Panc1 (cell line): ENCODE results near the gene NPLOC4. TPM values are rescaled to one million over a fixed set of nuclear protein-coding genes. Genes with fewer than 3 reads are reported as not detected.

Experiments
- ATAC-seq: fragments of 200-7000 bp; cut with Tn5 transposase; 2 replicates; pipeline ENCODE4 v1.9.1; 2020; ENCODE audit warnings: mild to moderate bottlenecking, moderate library complexity
- BruUV-seq: library from RNA; stranded (reverse); fragments of 400-500 nt; replicated peaks from 2 replicates; lab custom pipeline; 2021; lab: Mats Ljungman, UMichigan
- CTCF ChIA-PET: fragments of 300-600 bp; sonication (Branson Sonifier 250); formaldehyde crosslinking; loops from one replicate; lab custom pipeline; 2022; ENCODE audit warnings: antibody characterized with exemption; lab: Charles Lee
- POLR2A ChIA-PET: fragments of 300-600 bp; sonication (Branson Sonifier 250); formaldehyde crosslinking; loops from one replicate; lab custom pipeline; 2022; ENCODE audit warnings: antibody characterized with exemption; lab: Charles Lee
- DNase-seq: peaks from one replicate; pipeline ENCODE4 v3.0.0-alpha.2; 2010; ENCODE audit warnings: low read depth, low spot score
- H3K27ac ChIP-seq: 2 replicates; pipeline ENCODE4 v1.5.1; 2011; ENCODE audit warnings: mild to moderate bottlenecking, low read length, inconsistent platforms
- H3K27me3 ChIP-seq: fragments of 200-500 bp; sonication (Bioruptor generic); 2 replicates; pipeline ENCODE4 v1.6.0; 2014; ENCODE audit warnings: low read length, inconsistent platforms; ENCODE audit not compliant: control insufficient read depth, insufficient read depth
- H3K36me3 ChIP-seq: fragments of 200-500 bp; sonication (Bioruptor generic); 2 replicates; pipeline ENCODE4 v1.5.1; 2014; ENCODE audit warnings: inconsistent platforms, mild to moderate bottlenecking, low read length, moderate library complexity; ENCODE audit not compliant: control insufficient read depth, insufficient read depth
- H3K4me1 ChIP-seq: 2 replicates; pipeline ENCODE4 v1.5.1; 2011; ENCODE audit warnings: inconsistent platforms, mild to moderate bottlenecking, low read length, moderate library complexity; ENCODE audit not compliant: control insufficient read depth, insufficient read depth
- H3K4me3 ChIP-seq, 2 experiments: 2 replicates each; pipeline ENCODE4 v1.5.1; 2011 to 2012; ENCODE audit warnings: low read depth in 2 of 2, low read length in 2 of 2, mild to moderate bottlenecking in 2 of 2, inconsistent platforms in 1 of 2, moderate library complexity in 1 of 2
- H3K9me3 ChIP-seq: fragments of 200-500 bp; sonication (Bioruptor generic); 2 replicates; pipeline ENCODE4 v1.5.1; 2014; ENCODE audit warnings: low read depth, mild to moderate bottlenecking, inconsistent platforms, low read length, moderate library complexity; ENCODE audit not compliant: control insufficient read depth, insufficient read depth
- CTCF ChIP-seq: fragments of 450-650 bp; IDR thresholded peaks from 2 replicates; pipeline ENCODE4 v1.5.1; 2017; ENCODE audit warnings: mild to moderate bottlenecking
- POLR2AphosphoS5 ChIP-seq: IDR thresholded peaks from 2 replicates; pipeline ENCODE4 v1.6.1; 2012; ENCODE audit warnings: mild to moderate bottlenecking, low read depth, low read length, moderate library complexity
- REST ChIP-seq, 2 experiments: IDR thresholded peaks; 2 replicates each; pipeline ENCODE4 v1.6.1; 2011 to 2012; ENCODE audit warnings: low read depth in 2 of 2, control low read depth in 1 of 2, low read length in 1 of 2, mild to moderate bottlenecking in 1 of 2, moderate library complexity in 1 of 2; ENCODE audit not compliant: insufficient read depth in 1 of 2
- SIN3A ChIP-seq: IDR thresholded peaks from 2 replicates; pipeline ENCODE4 v1.6.1; 2012; ENCODE audit warnings: low read depth, mild to moderate bottlenecking, low read length, moderate library complexity, borderline replicate concordance; ENCODE audit not compliant: insufficient read depth
- TCF7L2 ChIP-seq: IDR thresholded peaks from 2 replicates; pipeline ENCODE4 v1.6.1; 2011; ENCODE audit warnings: mild to moderate bottlenecking, low read depth, low read length, inconsistent platforms
- in situ Hi-C: cut with HindIII; loops from 2 replicates; pipeline ENCODE4 v1.10.0; 2016; ENCODE audit warnings: low sequenced_read_pairs, low pct_unique_long_range_greater_than_20kb
- intact Hi-C: fragments of 100-400 bp; cut with micrococcal nuclease; formaldehyde crosslinking; loops from one replicate; pipeline ENCODE4 v1.10.0; 2022; ENCODE audit not compliant: unreplicated experiment
- total RNA-seq: library from RNA; stranded (reverse); gene quantifications from one replicate; pipeline ENCODE4 v1.2.1, GENCODE V29; 2021; ENCODE audit not compliant: unreplicated experiment

Gene NPLOC4
- total RNA-seq, 1 experiment from 2014 or later, result 246 TPM

DNA sequence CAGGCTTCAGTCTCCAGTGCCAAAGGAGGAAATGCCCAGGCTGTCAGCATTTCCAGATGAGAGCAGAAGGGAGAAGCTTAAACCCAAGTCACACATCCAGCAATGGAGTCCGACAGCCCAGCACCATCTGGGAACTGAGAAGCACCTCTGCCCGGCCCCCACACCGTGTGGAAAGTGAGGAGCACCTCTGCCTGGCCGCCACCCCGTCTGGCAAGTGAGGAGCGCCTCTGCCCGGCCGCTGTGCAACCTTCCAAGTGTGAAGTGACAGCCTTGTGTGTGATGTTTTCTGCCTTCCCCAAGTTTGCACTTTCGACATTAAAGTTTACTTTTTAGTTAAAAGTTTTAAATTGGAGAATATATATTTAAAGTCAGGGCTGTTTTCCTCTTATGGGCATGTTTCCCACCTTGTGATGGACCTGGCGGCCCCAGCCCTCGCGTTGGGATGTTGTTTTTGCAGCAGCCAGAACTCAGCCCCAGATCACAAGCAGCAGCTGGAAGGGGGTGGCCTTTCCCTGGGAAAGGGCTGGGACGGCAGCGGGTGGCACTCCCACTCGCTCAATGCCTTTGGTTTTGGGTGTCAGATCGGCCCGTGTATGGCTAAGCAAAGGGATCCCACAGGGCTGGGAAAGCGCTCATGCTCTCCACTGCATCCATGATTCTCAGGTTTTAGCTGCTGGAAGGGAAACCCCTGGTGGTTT is 36.8 kb upstream of the NPLOC4 start:
- Histone ChIP-seq H3K27ac (no peak overlapping the region), H3K4me1 (peaks cover 4% of the 10 kb centered on the region; the same call in 1 of the 2 replicates), H3K27me3 (no peaks in the 10 kb centered on the region), H3K36me3 (peaks cover 4% of the 10 kb centered on the region), H3K4me3 (no peak overlapping the region), H3K9me3 (no peaks in the 10 kb centered on the region)
- BruUV-seq, result no TSS peak
- TF ChIP-seq POLR2AphosphoS5, result 0 out of 2 replicates have a peak, but pooled peaks have one; percentile 39
- TF ChIP-seq REST (IDR thresholded peaks at IDR 0.05; ENCODE audit: insufficient read depth in 1 of 2, low read depth in 2 of 2, low read length in 1 of 2), result no peak
- intact Hi-C loops, result no loop called here
- ATAC-seq (no peak), DNase-seq (no peak)
- ChIA-PET POLR2A (no interaction called here), CTCF (no interaction called here)
- in situ Hi-C loops, result no loop called here

DNA sequence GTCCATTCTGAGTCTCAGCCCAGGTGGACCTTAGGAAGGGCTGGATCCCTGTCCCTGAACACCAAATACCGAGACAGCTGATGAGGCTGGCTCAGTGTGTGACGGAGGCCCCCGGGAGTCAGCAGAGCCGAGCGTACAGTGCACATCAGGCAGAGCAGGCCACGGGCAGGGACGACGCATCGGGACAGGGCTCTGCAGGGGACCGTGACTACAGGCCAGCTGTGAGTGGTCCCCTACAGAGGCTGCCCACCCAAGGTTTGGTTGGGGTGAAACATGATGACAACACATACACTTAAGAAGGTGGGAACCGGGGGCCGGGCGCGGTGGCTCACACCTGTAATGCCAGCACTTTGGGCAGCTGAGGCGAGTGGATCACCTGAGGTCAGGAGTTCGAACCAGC is 36.0 kb upstream of the NPLOC4 start:
- no peak overlapping the region for H3K4me3 ChIP-seq
- DNase-seq, result no peak
- no peaks in the 10 kb centered on the region for H3K27me3 ChIP-seq
- ChIA-PET CTCF (no interaction called here), POLR2A (no interaction called here)
- in situ Hi-C loops (no loop called here), intact Hi-C loops (no loop called here)
- TF ChIP-seq CTCF, result no peak
- no peak for TF ChIP-seq REST (IDR thresholded peaks at IDR 0.05; ENCODE audit: insufficient read depth in 1 of 2, low read depth in 2 of 2, low read length in 1 of 2)
- TF ChIP-seq SIN3A, result no peak
- no peak for TF ChIP-seq POLR2AphosphoS5
- no peak for TF ChIP-seq TCF7L2
- no TSS peak for BruUV-seq
- peaks cover 4% of the 10 kb centered on the region for H3K36me3 ChIP-seq
- no peak for ATAC-seq
- no peaks in the 10 kb centered on the region for H3K9me3 ChIP-seq
- no peak overlapping the region for H3K27ac ChIP-seq
- peaks cover 11% of the 10 kb centered on the region for H3K4me1 ChIP-seq
